ENCODE data around the gene CREBRF.
"Not testable (repeated sequence)": the region's sequence is repeated elsewhere in the genome, so short reads cannot be mapped to it uniquely, and the experiment has no call there.

CREBRF gene

DNA sequence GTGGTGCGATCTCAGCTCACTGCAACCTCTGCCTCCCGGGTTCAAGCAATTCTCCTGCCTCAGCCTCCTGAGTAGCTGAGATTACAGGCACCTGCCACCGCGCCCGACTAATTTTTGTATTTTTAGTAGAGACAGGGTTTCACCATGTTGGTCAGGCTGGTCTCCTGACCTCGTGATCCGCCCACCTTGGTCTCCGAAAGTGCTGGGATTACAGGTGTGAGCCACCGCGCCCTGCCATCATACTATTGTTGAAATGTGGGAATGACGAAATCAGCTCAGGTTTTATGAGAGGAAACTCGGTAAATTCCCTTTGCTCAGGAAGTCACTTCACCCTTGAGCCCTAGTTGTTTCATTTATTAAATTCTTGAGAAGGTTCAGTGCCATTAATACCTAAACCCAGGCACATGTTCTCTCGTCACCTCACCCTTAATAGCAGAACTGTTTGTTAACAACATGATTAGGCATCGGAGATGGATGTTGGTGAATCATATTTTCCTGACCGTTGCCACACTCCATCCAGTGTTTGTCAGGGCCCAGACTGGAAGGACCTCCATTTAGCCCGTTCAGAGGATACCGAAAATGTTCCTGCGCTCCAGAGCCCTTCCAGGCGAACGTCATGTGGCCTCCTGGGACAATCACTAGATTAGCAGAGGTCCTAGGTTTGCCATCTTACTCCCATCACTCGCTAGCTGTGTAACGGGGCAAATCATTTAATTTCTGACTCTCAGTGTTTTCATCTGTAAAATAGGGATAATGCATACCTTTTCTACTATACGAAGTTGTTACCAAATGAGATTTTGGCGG lies 20.0 kb upstream of the CREBRF start:
- peak; percentile 87 for DNase-seq (ENCODE audit: low spot score)

DNA sequence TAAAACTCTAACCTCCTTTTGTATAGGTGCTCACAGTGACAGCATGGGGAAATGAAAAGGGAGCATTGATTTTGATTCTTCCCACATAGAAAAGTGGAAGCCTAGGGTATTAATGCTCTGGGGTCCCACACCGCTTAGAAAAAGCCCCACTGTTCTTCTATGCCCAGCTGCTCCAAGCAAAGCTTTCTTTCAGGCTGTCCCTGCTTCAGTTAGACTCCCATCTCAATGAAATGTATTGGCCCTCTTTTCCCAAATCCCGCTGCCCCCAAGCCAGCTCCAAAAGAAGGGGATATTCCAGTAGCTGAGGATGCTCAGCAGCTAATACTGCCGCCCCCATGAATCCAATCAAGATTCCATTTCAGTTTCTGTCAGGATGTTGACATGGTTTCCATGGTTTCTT lies 17.0 kb upstream of the CREBRF start:
- DNase-seq (ENCODE audit: low spot score) = no peak

DNA sequence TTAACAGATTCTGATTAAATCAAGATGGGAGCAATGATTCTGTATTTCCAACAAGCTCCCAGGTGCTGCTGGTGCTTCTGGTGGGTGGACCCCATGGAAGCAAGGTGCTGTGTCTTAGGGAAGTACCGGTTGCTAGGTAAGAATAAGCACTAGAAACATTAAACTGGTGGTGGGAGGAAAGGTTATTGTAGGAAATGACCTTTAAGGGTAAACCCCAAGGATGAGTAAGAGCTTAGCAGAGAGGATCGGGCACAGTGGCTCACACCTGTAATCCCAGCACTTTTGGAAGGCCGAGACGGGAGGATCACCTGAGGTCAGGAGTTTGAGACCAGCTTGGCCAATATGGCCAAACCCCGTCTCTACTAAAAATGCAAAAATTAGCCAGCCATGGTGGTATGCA lies 16.2 kb upstream of the CREBRF start:
- DNase-seq (ENCODE audit: low spot score) = no peak

DNA sequence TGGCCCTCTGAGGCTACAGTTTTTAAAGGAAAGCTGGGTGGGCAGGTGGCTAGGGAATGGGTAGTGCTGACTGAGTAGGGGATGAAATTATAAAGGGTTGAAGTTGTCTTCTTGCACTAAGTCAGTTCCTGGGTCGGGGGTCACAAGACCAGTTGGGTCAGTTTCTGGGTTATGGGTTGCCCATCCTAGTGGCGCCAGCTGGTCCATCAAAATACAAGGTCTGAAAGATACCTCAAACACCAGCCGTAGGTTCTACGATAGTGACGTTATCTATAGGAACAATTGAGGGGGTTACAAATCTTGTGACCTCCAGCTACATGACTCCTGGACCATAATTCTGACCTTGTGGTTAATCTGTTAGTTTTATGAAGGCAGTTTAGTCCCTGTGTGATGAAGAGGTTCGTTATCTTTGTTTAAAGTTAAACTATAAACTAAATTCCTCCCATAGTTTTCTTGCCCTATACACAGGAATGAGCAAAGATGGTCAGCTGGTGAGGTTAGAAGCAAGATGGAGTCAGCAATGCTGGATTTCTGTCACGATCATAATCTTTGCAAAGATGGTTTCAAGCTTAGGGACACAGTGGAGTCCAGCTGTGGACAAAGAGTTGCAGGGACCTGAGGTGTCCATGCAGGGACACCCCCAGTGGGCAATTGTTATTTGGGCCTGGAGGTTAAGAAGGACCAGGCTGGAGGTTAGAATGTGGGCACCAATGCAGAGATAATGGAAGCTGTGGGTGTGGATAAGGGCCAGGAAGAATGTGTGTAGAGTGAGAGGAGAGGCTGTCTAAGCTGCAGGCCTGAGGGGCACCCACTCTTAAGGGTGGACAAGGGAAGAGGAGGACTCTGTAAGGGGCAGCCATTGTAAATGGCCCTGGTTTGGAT lies 14.0 kb upstream of the CREBRF start:
- no peak for DNase-seq (ENCODE audit: low spot score)

DNA sequence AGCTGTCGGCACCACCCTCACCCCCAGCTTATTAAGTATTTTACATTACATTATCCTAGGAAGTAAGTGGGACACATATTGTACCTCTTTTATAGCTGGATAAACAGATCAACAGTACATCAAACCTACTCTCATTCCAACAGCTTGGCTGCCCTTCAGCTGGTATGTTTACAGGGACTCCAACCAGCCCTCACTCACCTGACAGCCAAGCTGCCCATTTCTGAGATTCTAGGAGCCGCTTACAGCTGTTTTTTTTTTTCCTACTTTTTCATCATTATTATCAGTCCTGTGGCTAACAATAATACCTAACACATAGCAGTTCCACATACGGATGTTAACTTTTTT lies 13.4 kb upstream of the CREBRF start:
- DNase-seq (ENCODE audit: low spot score) = no peak

DNA sequence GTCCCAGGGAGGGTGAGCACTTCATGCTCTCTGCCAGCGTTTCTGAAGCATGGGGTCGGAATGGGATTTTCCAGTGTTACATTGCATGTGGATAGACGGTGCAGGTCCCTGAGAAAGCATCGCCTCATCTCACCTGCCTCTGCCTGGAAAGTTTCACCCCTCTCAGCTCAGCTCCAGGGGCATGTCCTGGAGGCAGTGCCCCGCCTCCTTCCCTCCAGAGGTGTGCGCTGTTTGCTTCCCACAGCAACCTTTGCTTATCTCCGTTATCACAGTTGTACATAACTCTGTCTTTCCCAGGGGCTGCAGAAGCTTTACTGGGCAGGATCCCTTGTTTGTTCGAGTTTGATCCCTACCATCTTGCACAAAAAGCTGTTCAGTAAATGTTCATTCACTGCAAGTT lies 10.7 kb upstream of the CREBRF start:
- no peak for DNase-seq (ENCODE audit: low spot score)

DNA sequence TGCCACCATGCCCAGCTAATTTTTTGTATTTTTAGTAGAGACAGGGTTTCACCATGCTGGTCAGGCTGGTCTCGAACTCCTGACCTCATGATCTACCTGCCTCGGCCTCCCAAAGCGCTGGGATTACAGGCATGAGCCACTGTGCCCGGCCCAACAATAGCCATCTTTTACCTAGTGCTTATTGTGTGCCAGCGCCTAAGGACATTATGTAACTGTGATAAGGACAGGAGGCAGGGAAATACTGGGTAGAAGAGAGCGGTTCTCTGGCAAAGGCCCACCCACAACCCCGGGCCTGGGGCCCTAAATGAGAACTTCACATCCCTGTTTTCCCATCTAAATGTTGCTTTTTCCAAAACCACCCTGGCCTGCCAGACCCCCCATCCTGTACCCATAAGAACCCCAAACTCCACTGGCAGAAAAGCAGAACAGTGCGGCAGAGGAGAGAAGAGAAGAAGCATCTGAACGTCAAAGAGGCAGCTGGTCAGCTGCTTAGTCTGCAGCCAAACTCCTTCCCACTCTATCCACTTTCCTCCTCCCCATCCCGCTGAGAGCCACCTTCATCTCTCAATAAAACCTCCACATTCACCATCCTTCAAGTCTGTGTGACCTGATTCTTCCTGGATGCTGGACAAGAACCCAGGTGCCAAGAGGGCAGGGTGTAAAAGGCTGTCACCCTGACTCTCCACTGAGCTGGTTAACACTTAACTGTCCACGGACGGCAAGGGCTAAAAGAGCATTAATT lies 8.9 kb upstream of the CREBRF start:
- DNase-seq (ENCODE audit: low spot score) = not testable (repeated sequence)

DNA sequence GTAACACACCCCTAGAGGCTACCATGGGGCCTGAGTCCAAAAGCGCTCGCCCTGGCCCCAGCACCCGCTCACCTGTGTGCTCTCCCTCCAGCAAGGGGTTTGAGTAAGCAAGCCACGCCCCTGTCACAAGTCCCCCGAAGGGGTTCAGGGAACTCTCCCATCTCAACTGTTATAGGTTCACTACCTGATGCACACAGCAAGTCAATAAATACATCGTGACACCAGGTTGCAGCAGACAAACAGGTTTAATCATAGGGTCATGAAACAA lies 8.4 kb upstream of the CREBRF start:
- DNase-seq (ENCODE audit: low spot score) = no peak

DNA sequence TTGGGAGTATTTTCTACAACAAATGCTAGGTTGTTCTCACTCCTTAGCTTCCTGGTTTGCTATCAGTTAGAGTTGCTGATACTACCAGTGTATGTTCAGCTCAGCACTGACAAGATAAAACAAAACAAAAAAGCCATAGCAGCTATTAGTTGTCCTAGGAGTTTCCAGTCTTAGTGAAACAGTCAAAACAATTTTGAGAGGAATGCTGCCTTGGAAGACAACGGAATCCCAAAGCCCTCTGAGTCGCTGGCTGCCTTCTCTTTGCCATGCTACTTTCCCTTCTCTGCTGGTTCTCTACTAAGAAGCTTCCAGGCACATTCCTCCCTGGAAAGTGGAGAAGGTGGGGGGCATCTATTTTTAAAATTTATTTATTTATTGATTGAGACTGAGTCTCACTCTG lies 5.4 kb upstream of the CREBRF start:
- DNase-seq (ENCODE audit: low spot score) = no peak

DNA sequence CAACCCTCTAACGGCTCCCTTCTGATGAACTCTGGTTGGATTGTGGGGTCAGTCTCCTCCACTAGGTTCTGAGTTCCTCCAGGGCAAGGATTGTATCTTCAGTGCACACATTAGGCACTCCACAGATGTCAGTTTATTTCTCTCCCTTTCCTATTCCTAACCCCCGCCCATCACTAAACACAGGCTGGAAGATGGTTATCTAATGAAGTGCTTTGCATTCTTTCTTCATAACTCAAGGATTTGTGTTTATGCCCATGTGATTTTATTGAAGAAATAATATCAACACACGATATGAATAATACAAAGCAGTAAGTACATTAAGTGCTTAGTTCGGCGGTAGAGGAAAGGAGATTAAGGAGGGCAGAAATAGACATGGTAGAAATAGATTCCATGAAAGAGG lies 4.4 kb upstream of the CREBRF start:
- DNase-seq (ENCODE audit: low spot score) = no peak

DNA sequence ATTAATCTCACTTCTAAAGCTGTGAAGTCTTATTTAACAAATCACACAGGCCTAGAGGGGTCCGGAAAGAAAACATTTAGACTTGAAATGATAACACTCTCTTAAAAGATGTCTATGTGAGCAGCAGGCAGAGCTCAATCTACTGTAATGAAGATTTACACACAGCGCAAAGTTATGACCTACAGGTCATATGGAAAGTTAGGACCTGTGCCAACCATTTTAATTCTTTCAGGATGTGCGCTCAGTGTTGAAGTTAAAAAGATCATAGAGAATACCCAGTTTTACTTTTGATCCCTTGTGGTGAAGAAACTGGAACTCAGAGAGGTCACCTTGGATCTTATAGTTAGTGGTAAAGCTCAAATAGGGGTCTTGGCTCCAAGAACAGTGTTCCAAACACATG lies 3.1 kb upstream of the CREBRF start:
- no peak for DNase-seq (ENCODE audit: low spot score)

DNA sequence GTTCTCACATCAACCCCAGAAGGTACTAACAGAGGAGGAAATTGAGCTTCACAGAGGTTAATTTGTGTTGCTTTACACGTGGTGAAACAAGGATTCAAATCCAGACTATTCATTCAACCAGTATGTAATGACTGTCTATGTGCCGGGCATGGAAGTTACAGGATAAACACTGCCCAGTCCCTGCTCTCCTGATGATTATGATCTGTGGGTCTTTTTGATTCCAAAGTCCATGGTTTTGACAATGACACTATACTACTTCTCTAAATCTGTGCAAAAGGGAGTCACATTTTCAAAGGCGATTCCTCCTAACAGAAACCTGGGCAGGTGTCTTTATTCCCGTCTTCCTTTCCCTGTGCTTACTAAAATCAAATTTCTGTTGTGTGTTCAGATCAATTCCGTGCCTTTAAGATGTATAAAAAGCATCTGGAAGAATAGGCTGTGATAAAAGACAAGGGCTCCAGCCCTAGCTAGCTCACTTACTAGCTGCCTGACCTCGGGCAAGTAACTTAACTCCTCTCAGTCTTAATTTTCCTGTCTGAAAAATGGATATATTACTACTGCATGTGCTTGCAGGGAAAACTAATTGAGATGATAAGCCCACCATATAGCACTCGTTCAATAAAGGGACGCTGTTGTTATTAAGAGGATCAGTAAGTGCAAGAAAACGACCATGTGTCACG lies 970 bp upstream of the CREBRF start:
- no peak for DNase-seq (ENCODE audit: low spot score)

DNA sequence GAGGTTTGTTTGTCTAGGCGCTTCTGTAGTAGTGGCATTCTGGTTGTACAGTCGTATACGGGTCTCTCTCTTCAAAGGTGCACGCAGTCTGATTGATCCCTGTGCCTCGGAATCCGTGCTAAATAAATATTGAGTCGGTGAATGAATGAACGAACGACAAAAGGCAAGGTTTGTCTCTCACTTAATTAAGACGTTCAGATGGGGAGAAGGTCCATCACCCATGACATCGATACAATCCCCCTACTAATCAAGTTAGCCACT lies 500 bp upstream of the CREBRF start:
- no peak for DNase-seq (ENCODE audit: low spot score)

DNA sequence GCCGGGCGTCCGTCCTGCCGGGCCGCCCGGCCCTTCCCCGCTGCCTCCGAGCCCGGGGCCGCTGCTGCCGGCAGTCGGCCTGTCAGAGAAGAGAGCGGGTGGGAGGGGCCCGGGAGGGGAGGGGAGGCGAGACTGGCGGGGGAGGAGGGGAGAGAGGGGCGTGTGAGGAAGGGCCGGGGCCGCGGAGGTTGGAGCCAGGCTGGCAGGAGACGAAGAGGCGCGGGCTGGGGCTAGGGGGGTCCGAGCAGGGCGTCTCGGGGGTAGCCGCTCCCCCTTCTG lies 570 bp downstream of the CREBRF start:
- no peak for DNase-seq (ENCODE audit: low spot score)

DNA sequence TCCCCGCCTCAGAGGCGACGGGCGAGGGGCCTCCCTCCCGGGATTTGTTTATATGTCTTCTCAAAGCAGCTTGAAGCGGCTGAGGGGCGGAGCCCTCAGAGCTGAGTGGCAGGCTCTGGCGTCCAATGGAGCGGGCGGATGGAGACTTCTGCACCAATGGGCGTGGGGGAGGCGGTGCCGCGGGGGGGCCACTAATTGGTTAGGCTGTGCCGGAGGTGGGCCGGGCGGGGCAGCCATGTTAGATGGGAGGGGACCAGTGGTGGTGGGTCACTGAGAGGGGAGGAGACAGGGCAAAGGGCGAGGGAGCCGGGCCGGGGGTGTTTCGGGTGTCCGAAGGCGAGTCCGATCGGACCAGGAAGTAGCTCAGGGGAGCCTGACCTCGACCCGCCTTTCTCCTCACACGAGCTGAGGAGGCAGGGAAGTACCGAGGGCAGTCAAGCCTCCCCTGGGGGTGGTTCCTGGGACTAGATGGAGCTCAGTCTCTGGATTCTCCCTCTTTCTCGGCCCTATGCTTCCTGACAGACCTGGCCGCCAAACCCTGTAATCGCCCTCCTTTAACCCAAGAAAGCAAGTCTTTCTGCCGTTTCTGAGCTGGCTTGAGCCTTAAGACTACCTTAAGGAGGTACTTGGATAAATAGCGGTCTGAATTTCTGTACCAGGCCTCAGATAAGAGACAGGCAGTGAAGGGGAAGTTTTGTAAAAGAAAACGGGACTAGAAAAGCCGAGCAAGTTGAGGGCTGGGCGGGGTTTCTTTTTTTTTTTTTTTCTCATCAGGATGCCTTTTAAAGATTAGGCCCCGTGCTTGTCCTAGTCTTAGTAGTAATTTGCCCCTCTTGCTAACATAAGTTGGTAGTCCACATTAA lies 1.1 kb downstream of the CREBRF start:
- peak; percentile 98 for DNase-seq (ENCODE audit: low spot score)

DNA sequence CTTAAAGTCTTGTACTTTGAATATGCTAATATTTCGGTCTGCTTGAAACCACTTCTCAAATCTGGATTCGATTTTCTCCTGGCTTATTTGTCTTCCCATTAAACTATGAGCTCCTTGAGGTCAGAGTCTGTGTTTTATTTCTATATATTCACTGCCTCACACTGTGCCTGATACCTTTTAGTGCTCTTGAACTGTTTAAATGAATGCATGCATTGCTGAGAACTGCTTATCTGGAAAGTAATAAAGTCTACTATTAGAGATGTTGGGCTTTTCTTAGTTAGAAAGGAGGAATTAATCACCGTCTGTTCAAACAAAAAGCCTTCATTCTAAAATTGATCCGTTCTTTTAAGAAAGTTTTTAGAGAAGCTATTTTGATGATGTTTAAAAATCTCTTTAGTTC lies 6.0 kb downstream of the CREBRF start:
- DNase-seq (ENCODE audit: low spot score) = no peak

DNA sequence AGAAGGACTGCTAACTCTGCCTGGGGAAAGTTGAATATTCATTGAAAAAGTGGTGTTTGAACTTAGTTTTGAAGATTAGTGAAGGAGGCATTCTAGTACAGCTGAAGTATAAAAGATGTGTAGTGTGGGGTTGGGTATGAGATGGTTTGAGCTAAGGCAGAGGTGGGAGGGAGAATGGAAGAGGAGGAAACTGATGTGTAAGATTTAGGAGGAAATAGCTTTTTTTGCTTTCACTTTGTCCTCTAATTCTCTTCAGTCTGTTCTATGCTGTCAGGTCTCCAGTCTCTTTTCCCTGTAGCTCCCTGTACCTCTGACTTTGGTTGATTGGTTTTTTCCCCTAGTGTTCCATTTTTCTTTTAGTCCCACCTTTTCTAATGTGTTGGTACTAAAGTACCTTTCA lies 9.0 kb downstream of the CREBRF start:
- no peak for DNase-seq (ENCODE audit: low spot score)

DNA sequence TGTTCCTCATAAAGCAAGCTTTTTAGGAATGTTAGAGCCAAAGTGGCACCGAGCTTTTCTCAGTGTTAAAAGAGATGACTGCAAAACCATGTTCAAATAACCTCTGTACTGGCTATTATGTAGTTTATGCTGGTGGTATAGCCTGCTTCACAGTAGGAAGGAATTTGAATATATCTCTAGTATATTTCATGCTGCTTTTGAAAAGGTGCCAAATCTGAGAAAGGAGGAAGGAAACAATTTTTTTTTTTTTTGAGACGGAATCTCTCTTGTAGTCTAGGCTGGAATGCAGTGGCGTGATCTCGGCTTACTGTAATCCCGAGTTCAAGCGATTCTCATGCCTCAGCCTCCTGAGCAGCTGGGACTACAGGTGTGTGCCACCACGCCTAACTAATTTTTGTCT lies 13.5 kb downstream of the CREBRF start:
- no peak for DNase-seq (ENCODE audit: low spot score)

DNA sequence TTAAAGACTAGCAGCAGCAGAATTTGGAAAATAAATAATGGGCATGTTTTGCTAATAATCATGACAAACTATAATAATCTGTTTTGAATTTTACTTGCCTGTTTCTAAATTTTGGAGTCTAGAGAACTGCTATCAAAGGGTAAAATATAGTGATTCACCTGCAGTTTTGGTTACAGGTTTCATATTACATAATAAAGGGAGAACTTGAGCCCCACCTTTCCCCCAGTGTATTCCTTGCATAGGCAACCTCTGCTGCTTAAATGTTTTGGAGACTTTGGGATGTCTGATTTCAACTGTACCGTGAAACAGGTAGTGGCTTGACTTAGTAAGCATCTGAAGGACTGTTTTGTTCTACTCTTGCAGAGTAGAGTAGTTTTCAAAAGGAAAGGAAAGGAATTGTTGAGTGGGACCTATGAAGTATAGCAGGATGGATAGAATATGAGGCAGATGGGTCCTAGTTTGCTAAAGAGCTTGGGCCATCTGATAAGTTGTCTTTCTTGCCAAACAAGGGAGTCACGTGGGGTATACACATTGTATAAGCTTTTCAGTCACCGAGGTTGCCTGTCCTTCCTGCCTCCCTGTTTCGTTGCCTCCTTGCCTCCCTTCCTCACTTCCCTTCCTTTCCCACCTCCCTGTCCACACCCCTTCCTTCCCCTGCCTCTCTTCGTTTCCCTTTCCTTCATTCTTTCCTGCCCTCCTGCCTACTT lies 19.1 kb downstream of the CREBRF start:
- no peak for DNase-seq (ENCODE audit: low spot score)

DNA sequence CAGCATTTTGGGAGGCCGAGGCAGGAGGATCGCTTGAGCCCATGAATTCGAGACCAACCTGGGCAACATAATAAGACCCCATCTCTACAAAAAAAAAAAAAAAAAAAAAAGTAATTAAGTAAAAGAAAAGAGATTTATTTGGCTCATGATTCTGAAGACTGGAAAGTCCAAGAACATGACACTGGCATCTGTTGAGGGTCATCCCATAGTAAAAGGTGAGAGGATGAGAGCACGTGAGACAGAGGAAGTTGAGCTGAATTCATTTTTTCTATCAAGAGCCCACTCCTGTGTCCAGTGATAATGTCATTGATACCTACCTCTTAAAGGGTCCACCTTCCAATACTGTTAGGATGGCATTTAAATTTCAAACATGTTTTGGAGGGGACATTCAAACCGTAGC lies 19.8 kb downstream of the CREBRF start:
- no peak for DNase-seq (ENCODE audit: low spot score)

DNA sequence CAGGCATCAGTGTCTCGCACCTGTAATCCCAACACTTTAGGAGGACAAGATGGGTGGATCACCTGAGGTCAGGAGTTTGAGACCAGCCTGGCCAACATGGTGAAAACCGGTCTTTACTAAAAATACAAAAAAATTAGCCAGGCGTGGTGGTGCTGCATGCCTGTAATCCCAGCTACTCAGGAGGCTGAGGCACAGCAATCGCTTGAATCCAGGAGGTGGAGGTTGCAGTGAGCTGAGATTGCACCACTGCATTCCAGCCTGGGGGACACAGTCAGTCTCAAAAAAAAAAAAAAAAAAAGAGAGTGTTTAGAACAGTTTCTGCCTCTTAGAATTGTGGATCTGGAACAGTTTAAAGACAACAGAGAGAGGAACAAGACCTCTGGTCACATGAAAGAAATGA lies 20.3 kb downstream of the CREBRF start:
- not testable (repeated sequence) for DNase-seq (ENCODE audit: low spot score)

DNA sequence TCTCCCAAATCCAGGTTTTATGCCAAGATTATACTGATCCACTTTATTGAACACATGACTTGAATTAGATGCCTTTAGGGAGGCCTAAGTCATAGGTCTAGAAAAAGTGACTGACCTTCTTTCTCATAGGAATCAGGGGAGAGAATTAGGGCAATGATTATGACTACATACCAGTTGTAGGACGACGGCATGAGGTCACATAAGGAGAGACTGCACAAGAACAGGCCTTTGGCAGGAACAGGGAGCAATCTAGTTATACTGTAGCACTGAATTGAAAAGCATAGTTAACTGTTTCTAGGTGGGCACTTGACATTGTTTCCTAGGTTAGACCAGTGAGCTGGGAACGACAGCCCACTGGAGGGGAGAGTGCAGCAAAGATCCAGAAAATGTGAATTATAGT lies 22.7 kb downstream of the CREBRF start:
- no peak for DNase-seq (ENCODE audit: low spot score)
